ENCODE data around the gene NCBP2L. TPM values are rescaled to one million over a fixed set of nuclear protein-coding genes. Genes with fewer than 3 reads are reported as not detected.

Gene NCBP2L
- total RNA-seq, 1 donor from 2014 or later: not detected

DNA sequence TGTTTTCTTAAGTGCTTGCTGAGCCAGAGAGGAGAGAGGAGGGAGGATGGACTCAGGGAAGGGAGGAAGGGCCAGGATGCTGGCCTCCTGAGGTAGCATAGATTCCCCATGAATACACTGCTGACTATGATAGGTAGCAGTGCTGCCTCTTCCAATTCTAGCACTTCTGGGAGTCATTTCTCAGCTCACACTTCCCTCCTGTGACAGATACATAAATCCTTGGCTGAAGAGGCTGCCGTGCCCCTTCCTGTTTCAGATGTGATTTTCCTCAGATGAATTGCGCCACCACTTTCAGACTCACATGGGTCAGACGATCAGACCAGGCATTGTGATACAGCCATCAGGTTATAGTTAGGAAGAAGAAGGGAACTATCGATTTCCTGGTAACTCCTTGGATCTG lies 24.3 kb upstream of the NCBP2L start:
- no peak for DNase-seq (ENCODE audit: low read depth)
- Histone ChIP-seq H3K36me3 (ENCODE audit: control insufficient read depth, insufficient read depth, low read length) (no peaks in the 10 kb centered on the region), H3K27me3 (ENCODE audit: control insufficient read depth, insufficient read depth, low read length) (peaks cover 2% of the 10 kb centered on the region), H3K4me3 (ENCODE audit: low read depth, low read length) (no peak overlapping the region)
- TF ChIP-seq CTCF (IDR thresholded peaks at IDR 0.05; ENCODE audit: insufficient read depth, low read length, poor library complexity, severe bottlenecking): no peak

GRCh38 chrX:107755721-107756120 lies 21.8 kb upstream of the NCBP2L start:
- peaks cover 2% of the 10 kb centered on the region for H3K27me3 ChIP-seq (ENCODE audit: control insufficient read depth, insufficient read depth, low read length)
- no peaks in the 10 kb centered on the region for H3K36me3 ChIP-seq (ENCODE audit: control insufficient read depth, insufficient read depth, low read length)
- no peak for TF ChIP-seq CTCF (IDR thresholded peaks at IDR 0.05; ENCODE audit: insufficient read depth, low read length, poor library complexity, severe bottlenecking)
- no peak for DNase-seq (ENCODE audit: low read depth)
- H3K4me3 ChIP-seq (ENCODE audit: low read depth, low read length): no peak overlapping the region

- H3K27me3 ChIP-seq (ENCODE audit: control insufficient read depth, insufficient read depth, low read length): no peaks in the 10 kb centered on the region
- TF ChIP-seq CTCF (IDR thresholded peaks at IDR 0.05; ENCODE audit: insufficient read depth, low read length, poor library complexity, severe bottlenecking): no peak
- DNase-seq (ENCODE audit: low read depth): no peak
These were observed 19.2 kb upstream of the NCBP2L start for GRCh38 chrX:107758231-107758766.

DNA sequence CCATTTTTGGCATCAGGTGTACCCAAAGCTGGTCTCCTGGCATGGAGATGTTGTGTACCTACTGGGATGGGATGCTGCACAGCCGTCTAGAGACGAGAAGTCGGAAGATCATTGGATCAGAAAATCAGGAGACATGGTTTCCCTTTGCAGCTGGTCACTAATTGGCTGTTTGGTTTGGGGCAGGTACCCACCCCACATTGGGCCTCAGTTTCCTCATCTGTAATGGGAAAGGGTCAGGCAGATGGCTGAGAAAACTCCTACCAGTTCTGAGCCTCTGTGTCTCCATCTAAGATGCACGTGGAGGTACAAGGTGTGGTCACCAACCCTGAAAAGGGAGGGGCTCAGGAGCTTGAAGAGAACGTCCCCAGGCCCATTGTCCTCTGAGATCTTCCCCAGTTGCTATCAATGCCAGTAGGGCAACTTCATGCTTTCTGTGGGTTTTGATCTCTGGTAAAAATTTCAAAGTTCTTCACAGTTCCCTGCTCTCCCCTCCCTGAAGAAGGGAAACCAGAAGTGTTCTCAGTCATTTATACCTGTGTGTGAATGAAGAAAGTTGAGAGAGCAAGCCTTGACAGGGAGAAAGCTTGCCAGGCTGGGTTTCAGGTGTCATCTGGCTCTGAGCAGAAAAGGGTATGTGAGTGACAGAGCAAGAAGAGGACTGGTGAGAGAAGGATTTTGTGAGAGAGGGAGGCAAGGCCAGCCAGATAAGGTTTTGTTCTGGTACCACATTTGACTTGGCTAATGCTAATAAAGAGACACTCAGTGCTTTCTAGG lies 17.0 kb upstream of the NCBP2L start:
- DNase-seq (ENCODE audit: low read depth): no peak
- no peaks in the 10 kb centered on the region for H3K36me3 ChIP-seq (ENCODE audit: control insufficient read depth, insufficient read depth, low read length)
- TF ChIP-seq CTCF (IDR thresholded peaks at IDR 0.05; ENCODE audit: insufficient read depth, low read length, poor library complexity, severe bottlenecking): no peak
- H3K4me3 ChIP-seq (ENCODE audit: low read depth, low read length): no peak overlapping the region
- H3K27me3 ChIP-seq (ENCODE audit: control insufficient read depth, insufficient read depth, low read length): no peaks in the 10 kb centered on the region

More at GRCh38 chrX:107758231-107758766, 19.2 kb upstream of the NCBP2L start:
- Histone ChIP-seq H3K36me3 (ENCODE audit: control insufficient read depth, insufficient read depth, low read length) (no peaks in the 10 kb centered on the region), H3K4me3 (ENCODE audit: low read depth, low read length) (no peak overlapping the region)

DNA sequence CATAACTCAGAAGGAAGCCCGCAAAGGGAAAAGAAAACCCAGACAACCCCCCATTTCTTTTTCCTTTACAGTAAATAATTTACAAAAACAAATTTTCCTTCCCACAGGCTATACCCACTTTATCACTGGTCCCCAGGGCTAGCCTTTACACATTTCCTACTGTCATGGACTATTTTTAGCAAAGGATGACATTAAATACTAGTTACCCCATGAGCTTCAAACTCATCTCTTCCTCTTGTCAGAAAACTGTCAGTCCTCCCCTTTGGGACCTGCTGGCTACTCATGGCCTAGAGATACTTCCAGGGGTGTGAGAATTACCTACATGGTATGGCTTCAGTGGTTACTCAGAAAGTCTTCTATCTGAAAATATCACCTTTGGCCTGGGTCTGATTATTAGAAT lies 13.9 kb upstream of the NCBP2L start:
- H3K36me3 ChIP-seq (ENCODE audit: control insufficient read depth, insufficient read depth, low read length): no peaks in the 10 kb centered on the region
- H3K27me3 ChIP-seq (ENCODE audit: control insufficient read depth, insufficient read depth, low read length): no peaks in the 10 kb centered on the region
- H3K4me3 ChIP-seq (ENCODE audit: low read depth, low read length): no peak overlapping the region
- no peak for DNase-seq (ENCODE audit: low read depth)
- TF ChIP-seq CTCF (IDR thresholded peaks at IDR 0.05; ENCODE audit: insufficient read depth, low read length, poor library complexity, severe bottlenecking): no peak
